Epithelial cell of alveolus of lung (primary cell): ENCODE data around the gene DPP6. TPM values are rescaled to one million over a fixed set of nuclear protein-coding genes. Genes with fewer than 3 reads are reported as not detected.

Experiments used
- total RNA-seq: library from RNA; depleted of rRNA; stranded (reverse); fragments of >200 nt; gene quantifications from 2 replicates; pipeline ENCODE4 v1.2.1, GENCODE V29; 2015

The DPP6 gene
- total RNA-seq, result not detected in 2 replicates

DNA sequence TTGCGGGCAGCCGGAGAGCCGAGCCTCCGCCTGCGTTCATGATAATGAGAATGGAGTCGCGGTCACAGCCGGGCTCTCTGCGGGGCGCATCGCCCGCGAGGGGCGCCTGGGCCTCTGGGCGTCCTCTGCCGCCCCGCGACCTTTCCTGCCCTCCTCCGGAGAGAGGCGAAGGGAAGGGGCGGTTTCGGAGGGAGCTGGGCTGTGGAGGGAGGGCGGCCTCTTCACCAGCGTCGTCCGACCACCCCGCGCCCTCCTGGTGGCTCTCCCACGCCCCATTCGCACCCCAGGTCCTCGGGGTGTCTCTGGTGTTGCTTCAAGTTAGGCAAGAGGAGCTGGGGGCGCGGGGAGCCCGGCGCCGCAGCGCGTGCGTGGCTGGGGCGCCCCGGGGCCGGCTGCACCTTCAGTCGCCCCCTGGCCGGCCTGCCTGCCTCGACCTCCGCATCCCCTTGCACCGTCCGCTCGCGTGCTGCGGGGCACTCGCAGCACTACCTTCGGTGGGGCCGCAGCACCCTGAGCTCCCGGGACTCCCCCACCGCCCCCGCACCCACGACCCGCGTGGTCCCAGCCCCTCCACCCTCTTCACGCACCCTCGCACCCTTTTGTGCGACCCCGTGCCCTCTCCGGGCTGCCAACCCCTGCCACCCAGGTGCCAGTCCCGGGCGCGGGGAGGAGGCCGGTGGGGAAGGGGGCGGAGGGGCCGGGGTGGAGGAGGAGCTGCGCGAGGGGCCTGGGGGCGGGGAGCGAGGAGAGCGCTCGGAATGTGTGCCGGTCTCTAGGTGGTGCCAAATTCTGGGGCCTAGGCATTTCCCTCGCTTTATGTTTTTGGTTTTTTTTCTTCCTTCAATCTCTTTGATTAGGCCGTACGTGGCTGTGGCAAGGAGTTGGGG is at the start of gene DPP6:
DPP6 (plus strand) TSS at position 756 of the 887 bp plus-strand sequence.

